ENCODE results near the gene CYTH1. TPM values are rescaled to one million over a fixed set of nuclear protein-coding genes. Genes with fewer than 3 reads are reported as not detected.

The CYTH1 gene
- total RNA-seq, 1 experiment from 2014 or later, result 9.7 TPM

DNA sequence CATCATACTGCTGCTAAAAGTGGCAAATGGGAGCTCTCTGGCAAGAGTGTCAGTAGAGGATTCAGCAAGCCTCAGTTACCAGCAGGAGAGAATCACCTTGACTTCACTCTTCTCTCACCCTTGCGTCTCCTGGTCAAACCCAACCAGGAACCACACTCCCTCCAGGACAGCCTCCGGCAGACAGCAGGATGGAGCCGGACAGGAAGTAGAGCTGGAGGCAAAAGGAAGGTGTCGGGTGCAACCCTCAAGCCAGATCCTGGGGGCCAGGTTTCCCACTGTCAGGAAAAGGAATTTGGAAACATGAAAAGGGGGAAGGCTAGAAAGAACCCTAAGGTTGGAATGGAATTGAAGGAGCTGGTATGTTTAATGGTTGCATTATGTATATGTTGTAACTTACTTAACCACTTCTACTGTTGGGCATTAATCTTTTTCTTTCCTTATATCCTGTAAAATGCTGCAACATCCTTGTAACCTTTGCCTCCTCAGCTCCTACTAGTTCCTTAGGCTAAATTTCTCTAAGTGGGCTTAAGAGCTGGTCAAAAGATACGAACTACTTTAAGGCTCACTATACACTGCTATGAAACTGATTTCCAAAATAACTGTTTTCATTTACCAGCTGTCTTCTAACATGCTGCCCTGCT, 40.3 kb downstream of the CYTH1 start:
- H3K14ac ChIP-seq (ENCODE audit: insufficient read depth, low read length), result no peak overlapping the region; the same call in 1 of the 2 replicates
- no peak overlapping the region for H3K4me2 ChIP-seq (ENCODE audit: insufficient read depth, insufficient read length, low read length)
- H3K18ac ChIP-seq (ENCODE audit: insufficient read length, low read depth, low read length), result no peak overlapping the region
- H2BK20ac ChIP-seq (ENCODE audit: low read depth, low read length, poor library complexity, severe bottlenecking), result no peak overlapping the region
- no CpG with 5 or more reads among the region's 5 CpGs for WGBS (ENCODE audit: extremely low coverage, insufficient read length, low lambda C conversion rate)
- Mint-ChIP-seq H3K4me3 (no peak overlapping the region), H3K36me3 (ENCODE audit: insufficient read depth in 1 of 3, low read depth in 3 of 3) (no peaks in the 10 kb centered on the region), H3K9me3 (no peaks in the 10 kb centered on the region), H3K27ac (peak overlapping the region in 2 of 3 experiments; percentile 42 to 93; a peak in 2 of 7 replicates), H3K4me1 (peaks cover 22 to 25% of the 10 kb centered on the region in 2 experiments), H3K27me3 (ENCODE audit: low read depth) (peaks cover 1% of the 10 kb centered on the region; the same call in 1 of the 2 replicates)
- H3K79me2 ChIP-seq (ENCODE audit: insufficient read depth, low read length), result no peaks in the 10 kb centered on the region
- no peak overlapping the region for H4K5ac ChIP-seq (ENCODE audit: insufficient read length, low read depth, low read length)
- H3T11ph ChIP-seq (ENCODE audit: low read length), result no peak overlapping the region
- no peaks in the 10 kb centered on the region for H4K20me1 ChIP-seq (ENCODE audit: control insufficient read depth, insufficient read depth, insufficient read length)
- H3K4me1 ChIP-seq (ENCODE audit: insufficient read depth, low read length), result peaks cover 4% of the 10 kb centered on the region; the same call in 1 of the 2 replicates
- no peak overlapping the region for H3K9ac ChIP-seq (ENCODE audit: extremely low read depth, insufficient read length, low read length)
- no peaks in the 10 kb centered on the region for H3K23me2 ChIP-seq (ENCODE audit: insufficient read length, low read depth, low read length, poor library complexity, severe bottlenecking)
- DNase-seq, result no peak
- H2BK12ac ChIP-seq (ENCODE audit: insufficient read length, low read depth, low read length), result no peak overlapping the region
- H3K27ac ChIP-seq (ENCODE audit: insufficient read length, low read depth, low read length), result no peak overlapping the region
- TF ChIP-seq, protein P1, sequence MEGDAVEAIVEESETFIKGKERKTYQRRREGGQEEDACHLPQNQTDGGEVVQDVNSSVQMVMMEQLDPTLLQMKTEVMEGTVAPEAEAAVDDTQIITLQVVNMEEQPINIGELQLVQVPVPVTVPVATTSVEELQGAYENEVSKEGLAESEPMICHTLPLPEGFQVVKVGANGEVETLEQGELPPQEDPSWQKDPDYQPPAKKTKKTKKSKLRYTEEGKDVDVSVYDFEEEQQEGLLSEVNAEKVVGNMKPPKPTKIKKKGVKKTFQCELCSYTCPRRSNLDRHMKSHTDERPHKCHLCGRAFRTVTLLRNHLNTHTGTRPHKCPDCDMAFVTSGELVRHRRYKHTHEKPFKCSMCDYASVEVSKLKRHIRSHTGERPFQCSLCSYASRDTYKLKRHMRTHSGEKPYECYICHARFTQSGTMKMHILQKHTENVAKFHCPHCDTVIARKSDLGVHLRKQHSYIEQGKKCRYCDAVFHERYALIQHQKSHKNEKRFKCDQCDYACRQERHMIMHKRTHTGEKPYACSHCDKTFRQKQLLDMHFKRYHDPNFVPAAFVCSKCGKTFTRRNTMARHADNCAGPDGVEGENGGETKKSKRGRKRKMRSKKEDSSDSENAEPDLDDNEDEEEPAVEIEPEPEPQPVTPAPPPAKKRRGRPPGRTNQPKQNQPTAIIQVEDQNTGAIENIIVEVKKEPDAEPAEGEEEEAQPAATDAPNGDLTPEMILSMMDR (conservative IDR thresholded peaks at IDR 0.05), result no peak
- H4K8ac ChIP-seq (replicated peaks; ENCODE audit: insufficient read length, low read depth, low read length), result no peak overlapping the region
- no peak overlapping the region for H2BK120ac ChIP-seq (ENCODE audit: low read depth, low read length, poor library complexity, severe bottlenecking)
- no peak overlapping the region for H3K4ac ChIP-seq (ENCODE audit: low read depth, low read length)
- no peaks in the 10 kb centered on the region for H3K79me1 ChIP-seq (ENCODE audit: insufficient read depth, low read depth, low read length, poor library complexity, severe bottlenecking)
- no peak overlapping the region for H3K23ac ChIP-seq (ENCODE audit: insufficient read length, low read depth, low read length)
- no peak overlapping the region for H2BK15ac ChIP-seq (ENCODE audit: low read depth, low read length)
- H2AK5ac ChIP-seq (ENCODE audit: insufficient read length, low read length), result no peak overlapping the region
- H2AFZ ChIP-seq (ENCODE audit: low read length), result no peak overlapping the region
- H3K9me3 ChIP-seq (ENCODE audit: control insufficient read depth, low read depth, low read length), result no peaks in the 10 kb centered on the region
- H2BK5ac ChIP-seq (ENCODE audit: insufficient read length, low read length), result no peak overlapping the region
- no peak overlapping the region for H3K56ac ChIP-seq (ENCODE audit: insufficient read length, low read depth, low read length)
- H3K27me3 ChIP-seq (ENCODE audit: insufficient read depth, low read length), result no peaks in the 10 kb centered on the region
- no peak overlapping the region for H4K91ac ChIP-seq (ENCODE audit: insufficient read length, low read depth, low read length)
